Activated effector memory CD4-positive, alpha-beta T cell treated with anti-CD3 and anti-CD28 coated beads, Interleukin-2, amount 50 U/mL, for 16 hours (primary cell): ENCODE measurements around the gene ATF6B.

ENCODE experiments used
- DNase-seq: peaks from one replicate; pipeline ENCODE4 v3.0.0-alpha.2; 2020

ATF6B gene

GRCh38 chr6:32127717-32128592, at the start of gene ATF6B:
Gene ATF6B, minus strand, starts transcription at chr6:32128246. Its CDS starts 39 bp downstream, at chr6:32128207.
- peak; percentile 99 for DNase-seq

DNA sequence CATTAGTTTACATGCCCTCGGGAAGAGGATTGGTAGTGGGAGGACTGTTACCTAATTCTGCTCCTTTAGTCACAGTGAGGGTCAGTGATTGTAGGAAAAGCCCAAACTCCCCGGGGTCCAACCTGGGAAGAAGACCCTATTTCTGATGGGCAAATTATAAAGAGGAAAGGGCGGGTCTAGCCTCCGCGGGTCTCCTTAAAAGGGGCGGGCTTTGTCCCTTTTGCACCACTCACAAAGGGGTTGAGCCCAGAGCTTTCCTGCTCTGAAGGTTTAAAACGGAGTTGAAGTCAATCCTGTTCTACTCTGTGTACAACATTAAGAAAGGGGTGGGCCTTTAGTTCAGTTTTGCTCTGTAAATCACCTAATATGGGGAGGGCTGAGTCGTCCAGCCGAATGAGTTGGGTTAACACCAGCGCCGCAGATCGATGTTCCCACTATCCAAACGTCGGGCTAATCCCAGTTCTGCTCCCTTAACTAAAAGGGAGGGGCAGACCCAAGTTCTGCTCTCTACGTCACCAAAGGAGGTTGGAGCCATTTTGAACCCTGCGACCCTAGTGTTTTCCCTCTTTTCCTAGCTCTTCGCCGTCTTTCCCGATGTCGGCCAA, 49.2 kb upstream of the ATF6B start:
- DNase-seq = no peak

DNA sequence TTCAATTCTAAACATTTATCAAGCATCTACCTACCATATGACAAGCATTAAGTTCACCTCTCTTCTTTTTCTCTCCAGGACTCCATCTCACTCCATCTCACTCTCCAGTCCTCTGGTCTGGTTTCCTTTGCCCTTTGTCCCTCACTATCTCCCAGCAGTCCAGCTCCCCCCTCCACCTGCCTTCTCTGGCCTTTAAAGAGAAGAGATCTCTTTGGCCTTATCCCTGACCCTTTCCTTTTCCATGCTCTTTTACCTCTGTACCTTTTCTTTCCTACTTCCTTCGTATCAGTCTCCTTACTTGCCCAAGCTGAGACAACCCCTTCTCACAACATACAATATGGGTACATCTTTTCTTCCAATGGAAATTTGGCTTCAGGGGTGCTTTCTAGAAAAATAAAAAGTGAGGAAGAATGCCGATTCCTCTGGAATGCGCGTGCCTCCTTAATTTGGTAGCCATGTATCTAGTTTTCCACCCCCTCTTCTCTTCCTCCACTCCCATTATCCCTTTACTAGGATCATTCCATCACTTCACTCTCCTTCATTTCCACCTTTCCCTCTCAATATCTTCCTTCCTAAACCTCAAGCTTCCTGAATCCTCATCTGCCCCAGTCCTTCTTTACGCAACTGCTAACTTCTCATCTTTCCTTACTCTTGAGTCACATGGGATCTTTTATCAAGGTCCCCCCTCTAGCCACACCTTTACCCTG, 48.6 kb upstream of the ATF6B start:
- no peak for DNase-seq

- DNase-seq = peak; percentile 99
Measured at GRCh38 chr6:32175711-32176475, 47.8 kb upstream of the ATF6B start, which contains the start of gene AGPAT1. Gene AGPAT1, minus strand, starts transcription at chr6:32176084. Its CDS starts 4,588 bp downstream, at chr6:32171496.

DNA sequence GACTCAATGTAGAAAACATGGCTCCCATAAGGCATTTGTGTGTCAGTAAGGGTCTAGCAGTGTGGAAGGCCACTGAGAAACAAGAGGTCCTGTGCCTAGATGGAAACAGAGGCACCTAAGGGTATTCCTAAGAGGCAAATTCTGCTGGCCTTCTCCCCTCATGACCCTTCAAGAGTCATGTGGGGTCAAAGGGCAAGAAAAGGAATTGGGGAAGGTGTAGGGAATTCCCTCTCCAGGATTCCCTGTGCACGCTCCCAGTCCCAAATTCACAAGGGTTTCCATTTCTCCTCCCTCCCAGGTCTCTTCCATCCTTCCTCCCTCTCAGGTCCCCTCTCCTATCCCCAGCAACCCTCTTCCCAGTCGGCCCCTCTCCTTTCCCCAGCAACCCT, 47.3 kb upstream of the ATF6B start:
- DNase-seq = no peak

DNA sequence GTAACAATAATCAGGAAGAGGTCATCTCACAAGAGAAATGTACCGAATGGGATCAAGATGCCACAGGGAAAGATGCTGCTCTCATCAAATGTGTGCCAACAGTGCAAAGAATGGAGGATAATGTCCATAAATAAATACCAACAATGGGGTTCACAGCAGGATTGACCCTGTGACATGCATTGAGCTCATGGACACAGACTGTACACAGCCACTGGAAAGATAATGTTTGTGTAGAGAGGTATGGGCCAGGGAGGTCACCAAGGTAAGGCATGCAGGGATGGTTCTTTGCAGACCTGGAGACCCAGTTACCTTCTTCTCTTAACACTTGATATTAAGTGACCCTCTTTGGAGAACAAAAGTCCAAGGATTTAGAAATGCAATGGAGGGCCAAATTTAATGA, 46.4 kb upstream of the ATF6B start:
- DNase-seq = no peak

GRCh38 chr6:32173051-32173727, 45.1 kb upstream of the ATF6B start:
- DNase-seq = no peak

GRCh38 chr6:32171234-32171633, 43.2 kb upstream of the ATF6B start:
- no peak for DNase-seq

DNA sequence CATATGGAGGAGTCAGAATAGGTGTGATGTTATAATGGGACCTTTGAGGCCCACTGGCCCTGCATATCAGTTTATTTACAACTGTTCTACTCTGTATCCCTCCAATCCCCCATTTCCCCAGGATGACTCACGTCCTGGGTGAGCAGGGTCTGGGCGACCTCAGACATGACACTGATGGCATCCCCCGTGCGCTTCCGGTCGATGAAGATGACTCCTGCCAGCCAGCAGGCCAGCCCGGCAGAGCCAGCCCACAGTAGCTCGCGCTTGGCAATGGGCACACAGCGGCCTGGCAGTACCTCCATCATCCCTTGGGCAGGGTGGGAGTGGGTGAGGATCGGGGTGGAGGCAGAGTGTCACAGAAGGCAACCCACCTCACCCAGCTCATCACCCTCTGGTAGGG, 42.2 kb upstream of the ATF6B start:
- DNase-seq = no peak

DNA sequence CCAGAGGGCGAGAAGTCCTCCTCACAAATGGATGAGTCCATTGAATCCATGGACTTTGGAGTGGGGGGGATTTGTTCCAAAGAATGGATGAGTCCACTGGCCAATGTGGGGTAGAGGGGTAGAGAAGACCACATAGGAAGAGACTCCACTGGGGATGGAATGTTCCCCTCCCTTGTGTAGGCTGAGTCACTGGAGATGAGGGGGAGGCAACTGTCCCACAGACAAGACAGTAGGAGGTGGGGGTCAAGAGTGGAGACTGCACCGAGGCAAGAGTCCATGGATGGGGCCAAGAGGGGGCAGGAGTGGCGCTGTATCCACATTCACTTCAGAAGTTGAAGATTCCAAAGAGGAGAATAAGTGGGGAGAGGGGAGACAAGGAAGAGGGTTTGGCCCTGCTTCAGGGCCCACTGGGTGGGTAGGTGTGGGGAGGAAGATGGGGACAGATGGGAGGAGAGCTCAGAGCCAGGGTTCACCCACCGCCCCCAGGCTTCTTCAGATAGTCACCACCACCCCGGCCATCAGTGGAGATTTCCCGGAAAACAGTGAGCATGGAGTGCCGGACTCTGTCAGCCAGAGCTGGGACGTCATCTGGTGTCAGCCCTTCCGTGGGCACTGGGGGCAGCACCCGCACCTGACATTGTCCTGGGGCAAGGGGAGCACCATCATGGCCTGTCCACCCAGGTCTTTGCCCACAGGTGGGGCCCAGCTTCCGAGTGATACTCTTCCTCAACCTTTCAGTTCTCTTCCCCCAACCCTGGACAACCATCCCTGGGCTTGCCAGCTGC, 41.0 kb upstream of the ATF6B start:
- DNase-seq = no peak

- DNase-seq = no peak
Measured at GRCh38 chr6:32168350-32168749, 40.3 kb upstream of the ATF6B start.

DNA sequence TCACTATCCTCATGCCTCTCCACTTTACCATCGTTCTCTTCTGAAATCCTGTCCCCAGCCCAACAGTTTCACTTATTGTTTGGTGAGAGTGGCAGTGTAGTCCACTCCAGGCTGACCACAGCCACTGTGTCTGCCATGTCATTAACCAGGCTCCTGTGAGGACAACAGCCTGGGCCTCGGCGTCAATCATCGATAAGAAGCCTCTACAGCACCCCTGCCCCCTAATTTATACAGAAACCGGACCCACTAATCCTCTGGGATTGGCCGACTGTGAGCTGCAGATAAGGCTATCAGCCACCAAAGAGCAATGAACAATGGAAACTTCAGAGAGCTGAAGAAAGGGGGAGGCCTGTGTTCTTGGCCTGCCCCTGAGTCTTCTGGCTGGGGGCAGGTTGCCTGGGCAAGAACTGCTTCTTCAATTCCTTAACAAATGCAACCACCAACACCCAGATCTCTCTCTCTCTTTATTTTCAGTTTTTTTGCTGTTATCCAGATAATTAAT, 39.8 kb upstream of the ATF6B start:
- no peak for DNase-seq

DNA sequence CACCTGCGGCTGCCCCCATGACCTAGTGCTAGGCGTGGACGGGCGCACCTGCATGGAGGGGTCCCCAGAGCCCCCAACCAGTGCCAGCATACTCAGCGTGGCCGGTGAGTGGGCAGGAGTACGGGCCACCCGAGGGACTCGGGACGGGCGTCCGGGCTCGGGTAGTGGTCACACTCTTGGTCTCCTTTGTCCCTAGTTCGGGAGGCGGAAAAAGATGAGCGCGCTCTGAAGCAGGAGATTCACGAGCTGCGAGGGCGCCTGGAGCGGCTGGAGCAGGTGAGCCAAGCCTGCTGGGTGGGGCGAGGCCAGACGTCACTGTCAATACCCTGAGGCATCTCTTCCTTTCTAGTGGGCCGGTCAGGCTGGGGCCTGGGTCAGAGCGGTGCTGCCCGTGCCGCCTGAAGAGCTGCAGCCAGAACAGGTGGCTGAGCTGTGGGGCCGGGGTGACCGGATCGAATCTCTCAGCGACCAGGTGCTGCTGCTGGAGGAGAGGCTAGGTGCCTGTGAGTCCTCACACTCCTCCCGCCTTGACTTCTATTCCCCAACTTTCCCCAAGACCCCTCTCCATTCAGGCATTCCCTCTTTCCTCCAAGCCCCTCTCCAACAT, 39.2 kb upstream of the ATF6B start:
- no peak for DNase-seq

DNA sequence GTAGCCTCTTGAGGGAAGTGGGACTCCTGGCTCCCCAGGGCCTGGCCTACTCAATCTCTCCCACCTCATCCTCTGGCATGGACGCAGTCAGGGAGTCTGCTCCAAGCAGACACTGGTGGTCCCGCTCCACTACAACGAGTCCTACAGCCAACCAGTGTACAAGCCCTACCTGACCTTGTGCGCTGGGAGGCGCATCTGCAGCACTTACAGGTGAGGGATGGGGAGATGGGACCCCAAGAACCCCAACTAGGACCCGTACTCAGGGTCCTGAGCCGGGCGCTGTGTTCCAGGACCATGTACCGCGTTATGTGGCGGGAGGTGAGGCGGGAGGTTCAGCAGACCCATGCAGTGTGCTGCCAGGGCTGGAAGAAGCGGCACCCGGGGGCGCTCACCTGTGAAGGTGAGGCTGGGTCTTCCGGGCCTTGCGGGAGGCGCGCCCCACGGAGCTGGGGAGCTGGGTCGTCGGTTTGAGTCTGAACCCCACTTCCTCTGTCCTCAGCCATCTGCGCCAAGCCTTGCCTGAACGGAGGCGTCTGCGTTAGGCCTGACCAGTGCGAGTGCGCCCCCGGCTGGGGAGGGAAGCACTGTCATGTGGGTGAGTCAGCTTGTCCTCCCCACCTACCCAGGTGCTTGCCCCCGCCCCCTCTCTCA, 38.5 kb upstream of the ATF6B start:
- no peak for DNase-seq

DNA sequence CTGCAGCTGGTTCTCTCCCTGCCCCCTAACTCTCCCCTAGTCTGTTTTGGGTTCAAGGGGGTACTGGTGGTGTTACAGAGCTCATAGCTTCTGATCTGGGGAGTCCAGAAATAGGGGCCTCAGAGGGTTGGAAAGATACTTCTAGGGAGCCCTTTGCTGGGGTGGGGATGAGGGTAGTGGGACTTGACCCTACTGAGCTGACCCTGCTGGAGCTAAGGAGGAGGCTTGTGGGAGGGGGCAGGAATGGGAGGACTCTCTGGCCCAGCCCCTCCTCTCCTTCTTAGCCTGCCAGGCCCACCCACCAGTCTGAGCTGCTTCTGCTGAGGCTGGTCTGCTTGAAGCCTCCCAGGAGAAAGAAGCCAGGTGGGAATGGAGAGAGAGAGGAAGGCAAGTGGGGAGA, 36.2 kb upstream of the ATF6B start, which contains the start of gene EGFL8:
TSS of gene EGFL8 (plus strand) at position 301 of the 400 bp plus-strand sequence. CDS start 1,571 bp downstream, outside the sequence.
- no peak for DNase-seq

GRCh38 chr6:32163559-32164258, 35.7 kb upstream of the ATF6B start:
- DNase-seq = no peak

DNA sequence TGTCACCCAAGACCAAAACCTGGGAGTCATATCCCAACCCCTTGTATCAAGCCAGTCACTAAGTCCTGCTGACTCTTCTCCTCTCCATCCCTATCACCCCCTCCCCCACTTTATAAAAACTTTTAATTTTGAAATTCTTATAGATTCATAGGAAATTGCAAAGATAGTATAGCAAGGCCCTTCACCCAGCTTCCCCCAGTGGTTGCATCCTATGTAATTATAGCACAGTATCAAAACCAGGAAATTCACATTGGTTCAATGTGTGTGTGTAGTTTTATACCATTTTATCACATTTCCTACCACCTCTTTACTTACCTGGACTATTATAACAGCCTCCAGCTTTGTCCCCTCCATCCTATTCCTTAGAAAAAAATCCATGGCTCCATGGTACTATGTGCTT, 30.0 kb upstream of the ATF6B start:
- DNase-seq = no peak

- DNase-seq = no peak
Measured at GRCh38 chr6:32156891-32157290, 28.8 kb upstream of the ATF6B start.

DNA sequence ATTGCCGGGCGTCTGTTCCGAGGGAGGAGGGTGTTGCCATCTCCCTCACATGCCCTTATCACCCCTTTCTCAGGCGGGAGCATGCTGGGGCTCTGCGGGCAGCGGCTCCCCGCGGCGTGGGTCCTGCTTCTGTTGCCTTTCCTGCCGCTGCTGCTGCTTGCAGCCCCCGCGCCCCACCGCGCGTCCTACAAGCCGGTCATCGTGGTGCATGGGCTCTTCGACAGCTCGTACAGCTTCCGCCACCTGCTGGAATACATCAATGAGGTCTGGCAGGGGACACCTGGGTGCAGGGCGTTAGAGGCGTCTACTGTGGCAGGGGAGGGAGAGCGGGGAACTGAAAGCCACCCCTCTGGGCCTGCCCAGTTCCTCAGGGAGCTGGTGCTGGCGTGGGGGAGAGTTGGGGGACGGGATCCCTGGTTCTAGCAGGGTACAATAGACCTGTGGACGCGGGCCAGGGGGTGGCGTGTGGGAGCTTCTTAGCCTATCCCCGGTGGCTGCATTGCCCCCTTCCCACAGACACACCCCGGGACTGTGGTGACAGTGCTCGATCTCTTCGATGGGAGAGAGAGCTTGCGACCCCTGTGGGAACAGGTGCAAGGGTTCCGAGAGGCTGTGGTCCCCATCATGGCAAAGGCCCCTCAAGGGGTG, 26.6 kb upstream of the ATF6B start:
- peak; percentile 86 for DNase-seq
